Adrenal gland (tissue), 12 donors: ENCODE data around the gene OCEL1. TPM values are rescaled to one million over a fixed set of nuclear protein-coding genes. Genes with fewer than 3 reads are reported as not detected.

Experiments
- DNase-seq, 7 donors: peaks; one replicate each; pipeline ENCODE4 v3.0.0-alpha.2; 2019 to 2020
- H3K27ac ChIP-seq, 5 donors: fragments of 200-600 bp; sonication (generic) in 4 of 5; 1 replicate in 3 of 5; 2 replicates in 2 of 5; pipeline versions ENCODE4 v1.5.1 to v1.8.0; 2016 to 2020; ENCODE audit warnings: mild to moderate bottlenecking in 1 of 5
- H3K27me3 ChIP-seq: fragments of 200-600 bp; 2 replicates; pipeline ENCODE4 v1.8.0; 2021
- H3K36me3 ChIP-seq, 2 donors: fragments of 200-600 bp; replicated peaks in 1 of 2; 1 replicate in 1 of 2; 2 replicates in 1 of 2; pipeline versions ENCODE4 v1.5.1 to v1.8.0; 2018 to 2022
- H3K4me1 ChIP-seq, 2 donors: fragments of 200-600 bp; replicated peaks in 1 of 2; 1 replicate in 1 of 2; 2 replicates in 1 of 2; pipeline versions ENCODE4 v1.5.1 to v1.8.0; 2018 to 2021
- H3K4me3 ChIP-seq, 4 donors: fragments of 200-600 bp; sonication (generic) in 3 of 4; one replicate each; pipeline ENCODE4 v1.5.1; 2016 to 2018
- H3K9me3 ChIP-seq, 3 donors: fragments of 200-600 bp; sonication (generic) in 1 of 3; replicated peaks in 1 of 3; 1 replicate in 2 of 3; 2 replicates in 1 of 3; pipeline versions ENCODE4 v1.5.1 to v1.8.0; 2016 to 2021
- POLR2A ChIP-seq, 2 donors: fragments of 450-650 bp; IDR thresholded peaks; one replicate each; pipeline ENCODE4 v1.6.1; 2017; ENCODE audit warnings: antibody characterized with exemption in 2 of 2, mild to moderate bottlenecking in 2 of 2, moderate library complexity in 1 of 2
- WGBS, 4 donors: extraction: QIAGEN DNeasy Blood & Tissue Kit in 2 of 4; methylation state at CpG; one replicate each; pipeline versions ENCODE4 v1.1.5 to v1.1.7; 2013 to 2017; 5-methylcytosine and 5-hydroxymethylcytosine counted together
- intact Hi-C, 2 donors: fragments of 100-400 bp; cut with DNase I; formaldehyde crosslinking; loops; one replicate each; pipeline versions ENCODE4 v1.14.1 to v1.15.0; 2022 to 2023
- polyA plus RNA-seq, 3 donors: library from polyadenylated mRNA; stranded (reverse); fragments of 200-250 nt in 2 of 3; fragments of 350-450 nt in 1 of 3; fragmentation: Illumina TruSeq in 1 of 3; extraction: RNeasy Lipid Tissue Mini Kit (QIAGEN cat#74804) in 1 of 3; gene quantifications; one replicate each; pipeline ENCODE4 v1.2.3, GENCODE V29; 2013 to 2014
- total RNA-seq, 9 donors: library from RNA; depleted of rRNA in 4 of 9; stranded (reverse); fragments of >200 nt in 4 of 9; fragments of 120-200 nt in 1 of 9; fragmentation: NEBNext Ultra II Directional in 1 of 9; extraction: Animal tissue kit (Norgen Biotek cat#: 25700) in 1 of 9; gene quantifications; one replicate each; pipeline versions ENCODE4 v1.1.0 to v1.2.4, GENCODE V29; 2013 to 2023
- TF ChIP-seq, protein P1 (sequence below), 6 experiments: fragments of 450-650 bp in 4 of 6; fragments of 200-600 bp in 2 of 6; sonication (generic) in 1 of 6; IDR thresholded peaks; 1 replicate in 5 of 6; 2 replicates in 1 of 6; pipeline versions ENCODE4 v1.5.1 to v1.8.0; 2016 to 2021; ENCODE audit warnings: antibody characterized with exemption in 6 of 6, mild to moderate bottlenecking in 2 of 6, moderate library complexity in 1 of 6
- donor health status: healthy with polysubstance abuse.
- donor health status: Bipolar disorder and iron deficiency.
- donor health status: DM: yes; HTN: yes; CAD: no.
- donor health status: DM: no; HTN: no; CAD: no.
- donor health status: DM: no; HTN: no; CAD: no.
- donor health status: DM: yes; HTN: yes; CAD: no.

Gene OCEL1
- total and polyA plus RNA-seq, 12 donors, result 6.1 to 49.1 (median 30.3) TPM

DNA sequence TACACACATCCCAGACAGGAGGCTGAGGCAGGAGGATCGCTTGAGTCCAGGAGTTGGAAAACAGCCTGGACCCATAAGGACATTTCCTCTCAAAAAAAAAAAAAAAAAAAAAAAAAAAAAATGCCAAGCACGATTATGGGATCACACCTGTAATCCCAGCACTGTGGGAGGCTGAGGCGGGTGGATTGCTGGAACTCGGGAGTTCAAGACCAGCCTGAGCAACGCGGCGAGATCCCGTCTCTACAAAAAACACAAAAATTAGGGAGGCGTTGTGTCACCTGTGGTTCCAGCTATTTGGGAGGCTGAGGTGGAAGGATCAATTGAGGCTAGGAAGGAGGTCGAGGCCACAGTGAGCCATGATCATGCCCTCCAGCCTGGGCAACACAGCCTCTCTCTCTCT is 973 bp upstream of the OCEL1 start:
- Histone ChIP-seq H3K4me3 (no peak overlapping the region), H3K27ac (no peak overlapping the region), H3K9me3 (no peaks in the 10 kb centered on the region), H3K4me1 (peaks cover 19 to 22% of the 10 kb centered on the region in 2 donors), H3K27me3 (no peaks in the 10 kb centered on the region), H3K36me3 (peaks cover 0 to 7% of the 10 kb centered on the region in 2 donors)
- TF ChIP-seq POLR2A (IDR thresholded peaks at IDR 0.05), result no peak
- TF ChIP-seq, protein P1, sequence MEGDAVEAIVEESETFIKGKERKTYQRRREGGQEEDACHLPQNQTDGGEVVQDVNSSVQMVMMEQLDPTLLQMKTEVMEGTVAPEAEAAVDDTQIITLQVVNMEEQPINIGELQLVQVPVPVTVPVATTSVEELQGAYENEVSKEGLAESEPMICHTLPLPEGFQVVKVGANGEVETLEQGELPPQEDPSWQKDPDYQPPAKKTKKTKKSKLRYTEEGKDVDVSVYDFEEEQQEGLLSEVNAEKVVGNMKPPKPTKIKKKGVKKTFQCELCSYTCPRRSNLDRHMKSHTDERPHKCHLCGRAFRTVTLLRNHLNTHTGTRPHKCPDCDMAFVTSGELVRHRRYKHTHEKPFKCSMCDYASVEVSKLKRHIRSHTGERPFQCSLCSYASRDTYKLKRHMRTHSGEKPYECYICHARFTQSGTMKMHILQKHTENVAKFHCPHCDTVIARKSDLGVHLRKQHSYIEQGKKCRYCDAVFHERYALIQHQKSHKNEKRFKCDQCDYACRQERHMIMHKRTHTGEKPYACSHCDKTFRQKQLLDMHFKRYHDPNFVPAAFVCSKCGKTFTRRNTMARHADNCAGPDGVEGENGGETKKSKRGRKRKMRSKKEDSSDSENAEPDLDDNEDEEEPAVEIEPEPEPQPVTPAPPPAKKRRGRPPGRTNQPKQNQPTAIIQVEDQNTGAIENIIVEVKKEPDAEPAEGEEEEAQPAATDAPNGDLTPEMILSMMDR (IDR thresholded peaks at IDR 0.05), result no peak
- intact Hi-C loops, result no loop called here
- 79 to 85% (median 80%) methylated on average over 10 of the region's 10 CpGs for WGBS, 4 donors
- DNase-seq, result no peak

DNA sequence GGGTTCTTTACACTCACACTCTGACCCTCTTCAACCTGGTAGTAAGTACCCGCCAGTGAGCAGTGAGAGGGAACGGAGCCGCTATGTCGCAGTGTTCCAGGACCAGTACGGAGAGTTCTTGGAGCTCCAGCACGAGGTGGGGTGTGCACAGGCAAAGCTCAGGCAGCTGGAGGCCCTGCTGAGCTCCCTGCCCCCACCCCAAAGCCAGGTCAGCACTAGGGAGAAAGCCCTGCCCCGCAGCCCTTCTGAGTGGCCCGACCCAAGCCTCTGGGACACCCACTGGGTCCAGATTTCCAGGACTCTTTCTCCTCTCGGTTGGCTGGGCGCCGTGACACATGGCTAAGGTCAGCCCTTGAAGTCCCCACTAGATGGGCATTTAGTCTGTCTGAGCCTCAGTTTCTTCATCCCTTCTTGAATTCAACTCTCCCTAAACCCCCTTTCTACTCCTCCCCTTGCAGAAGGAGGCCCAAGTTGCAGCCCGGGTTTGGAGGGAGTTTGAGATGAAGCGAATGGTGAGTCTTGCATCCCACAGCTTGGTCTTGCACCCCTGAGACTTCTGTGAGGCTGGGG is 1.9 kb downstream of the OCEL1 start:
- no peak overlapping the region for H3K4me3 ChIP-seq
- H3K27me3 ChIP-seq, result no peaks in the 10 kb centered on the region
- TF ChIP-seq POLR2A (IDR thresholded peaks at IDR 0.05), result no peak
- TF ChIP-seq, protein P1 (IDR thresholded peaks at IDR 0.05), result no peak
- peak overlapping the region in 1 of 5 donors; percentile 87 for H3K27ac ChIP-seq
- WGBS, 4 donors, result 81 to 91% (median 85%) methylated on average over 10 to 13 of the region's 13 CpGs
- peak in 1 of 7 donors; percentile 16 for DNase-seq
- H3K36me3 ChIP-seq, result peaks cover 0 to 23% of the 10 kb centered on the region in 2 donors
- H3K4me1 ChIP-seq, result peaks cover 10 to 16% of the 10 kb centered on the region in 2 donors
- H3K9me3 ChIP-seq, result no peaks in the 10 kb centered on the region
- intact Hi-C loops, result no loop called here

DNA sequence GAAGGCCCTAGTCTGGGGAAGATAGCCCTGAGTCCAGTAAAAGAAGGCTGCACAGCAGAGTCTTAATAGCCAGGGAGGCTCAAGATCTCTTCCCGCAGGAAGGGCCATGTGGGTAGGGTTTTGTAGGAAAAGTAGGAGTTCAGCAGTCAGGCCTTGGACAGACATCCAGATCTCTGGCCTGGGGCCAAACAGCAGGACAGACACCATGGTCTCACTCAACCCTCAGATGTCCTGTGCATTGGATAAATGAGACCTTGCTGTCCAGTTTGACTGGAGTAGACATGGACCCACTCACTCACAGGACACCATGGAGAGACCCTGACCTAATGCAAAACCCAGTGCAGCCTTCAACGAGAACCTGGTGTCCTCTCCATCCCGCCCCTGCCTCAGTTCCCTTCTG is 3.9 kb downstream of the OCEL1 start:
- H3K27me3 ChIP-seq, result no peaks in the 10 kb centered on the region
- WGBS, 4 donors, result 83 to 94% (median 89%) methylated on average over 3 of the region's 3 CpGs
- no peak overlapping the region for H3K4me3 ChIP-seq
- DNase-seq, result no peak
- H3K27ac ChIP-seq, result no peak overlapping the region
- peaks cover 0 to 31% of the 10 kb centered on the region in 2 donors for H3K36me3 ChIP-seq
- intact Hi-C loops, result no loop called here
- TF ChIP-seq POLR2A (IDR thresholded peaks at IDR 0.05), result no peak
- TF ChIP-seq, protein P1 (IDR thresholded peaks at IDR 0.05), result no peak
- no peaks in the 10 kb centered on the region for H3K9me3 ChIP-seq
- H3K4me1 ChIP-seq, result peaks cover 15 to 24% of the 10 kb centered on the region in 2 donors

DNA sequence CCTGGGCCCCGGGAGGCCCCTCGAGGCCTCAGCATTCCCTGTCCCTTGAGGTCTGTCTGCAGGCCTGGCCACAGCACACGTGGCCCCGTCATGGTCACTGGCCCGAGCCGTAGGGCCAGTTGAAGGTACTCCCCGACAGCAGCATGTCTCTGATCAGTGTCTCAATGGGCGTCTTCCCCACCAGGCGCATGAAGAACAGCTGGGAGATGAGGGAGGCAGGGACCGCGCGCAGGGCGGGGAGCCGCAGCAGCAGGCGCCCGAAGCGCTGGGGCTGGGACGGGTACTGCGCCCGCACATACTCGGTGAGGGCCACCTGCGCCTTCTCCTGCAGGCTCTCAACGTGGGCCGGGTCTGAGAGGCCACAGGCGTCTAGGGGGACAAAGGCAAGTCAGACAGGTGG is 6.2 kb downstream of the OCEL1 start:
- H3K4me1 ChIP-seq, result peaks cover 21 to 29% of the 10 kb centered on the region in 2 donors
- intact Hi-C loops, result no loop called here
- WGBS, 4 donors, result 86 to 89% (median 88%) methylated on average over 12 to 25 of the region's 25 CpGs
- no peak for TF ChIP-seq POLR2A (IDR thresholded peaks at IDR 0.05)
- TF ChIP-seq, protein P1 (IDR thresholded peaks at IDR 0.05), result no peak
- no peaks in the 10 kb centered on the region for H3K9me3 ChIP-seq
- H3K36me3 ChIP-seq, result peaks cover 0 to 31% of the 10 kb centered on the region in 2 donors
- no peaks in the 10 kb centered on the region for H3K27me3 ChIP-seq
- H3K4me3 ChIP-seq, result no peak overlapping the region
- no peak for DNase-seq
- no peak overlapping the region for H3K27ac ChIP-seq
